GM18505 (cell line): Measurements from ENCODE around the gene C19orf53.

ENCODE experiments used
- ATAC-seq: cut with Tn5 transposase; IDR thresholded peaks from one replicate; pipeline ENCODE4 v1.9.1; 2021; ENCODE audit not compliant: unreplicated experiment
- POLR2A ChIP-seq: IDR thresholded peaks from 4 replicates; pipeline ENCODE4 v1.6.1; 2011; ENCODE audit warnings: borderline replicate concordance; ENCODE audit not compliant: insufficient read depth, insufficient read length; ENCODE audit errors: extremely low read depth

Gene C19orf53

DNA sequence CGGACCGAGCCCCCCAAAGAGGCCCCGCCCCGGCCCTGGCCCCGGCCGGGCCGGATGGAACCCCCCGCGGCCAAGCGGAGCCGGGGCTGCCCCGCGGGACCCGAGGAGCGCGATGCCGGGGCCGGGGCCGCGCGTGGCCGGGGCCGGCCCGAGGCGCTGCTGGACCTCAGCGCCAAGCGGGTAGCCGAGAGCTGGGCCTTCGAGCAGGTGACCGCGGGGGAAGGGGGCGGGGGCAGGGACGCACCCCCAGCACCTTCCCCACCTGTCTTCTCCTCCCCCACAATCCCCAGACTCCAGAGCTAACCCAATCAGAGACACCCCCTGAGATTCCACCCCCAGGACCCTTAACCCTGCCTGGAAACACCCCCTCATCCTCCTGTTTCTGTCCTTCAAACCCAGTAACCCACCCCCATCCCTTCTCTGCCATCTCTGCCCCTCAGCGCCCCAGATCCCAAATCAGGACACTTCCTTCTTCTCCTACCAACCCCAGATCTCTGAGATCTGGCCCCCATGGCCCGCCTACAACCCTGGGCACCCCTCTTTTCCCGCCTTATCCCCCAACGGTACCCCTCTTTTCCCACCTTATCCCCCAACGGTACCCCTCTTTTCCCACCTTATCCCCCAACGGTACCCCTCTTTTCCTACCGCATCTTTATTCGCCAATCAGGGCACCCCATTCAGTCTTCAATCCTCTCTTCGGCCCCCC is 21.5 kb downstream of the C19orf53 start:
- no peak for TF ChIP-seq POLR2A
- peak; percentile 37 for ATAC-seq

DNA sequence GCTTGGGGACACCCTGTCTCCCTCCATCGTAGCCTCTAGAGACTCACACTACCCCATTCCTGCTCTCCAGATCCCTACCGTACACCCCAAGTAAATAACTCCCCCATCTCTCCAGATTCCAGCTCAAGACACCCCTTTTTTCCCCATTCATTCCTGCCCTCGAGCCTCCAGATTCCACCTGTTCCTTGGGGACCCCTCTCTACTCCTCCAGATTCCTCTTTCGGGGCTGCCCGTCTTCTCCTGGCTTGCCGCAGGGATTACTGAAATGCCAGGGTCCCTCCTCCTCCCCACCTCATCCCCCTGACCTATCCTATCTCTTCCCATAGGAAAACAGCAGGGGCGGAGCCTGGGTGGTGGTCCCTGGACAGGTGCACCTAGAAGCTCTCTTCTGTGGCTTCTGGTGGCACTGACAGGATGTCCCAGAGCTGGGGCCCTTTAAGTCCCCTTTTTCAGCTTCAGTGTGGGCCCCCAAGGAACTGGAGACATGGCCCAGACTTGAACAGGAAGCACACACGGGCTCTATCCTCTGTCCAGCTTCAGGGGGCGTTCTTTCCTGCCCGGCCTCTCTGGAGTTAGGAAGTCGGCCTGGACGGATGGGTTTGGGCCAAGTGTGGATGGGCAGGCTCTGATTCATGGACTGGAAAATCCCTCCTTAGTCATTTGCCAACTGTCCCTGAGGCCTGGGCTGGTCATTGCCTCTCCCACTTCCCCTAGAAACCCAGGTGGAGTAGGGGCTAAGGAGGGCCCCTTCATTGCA is 22.2 kb downstream of the C19orf53 start:
- ATAC-seq, result no peak
- no peak for TF ChIP-seq POLR2A

DNA sequence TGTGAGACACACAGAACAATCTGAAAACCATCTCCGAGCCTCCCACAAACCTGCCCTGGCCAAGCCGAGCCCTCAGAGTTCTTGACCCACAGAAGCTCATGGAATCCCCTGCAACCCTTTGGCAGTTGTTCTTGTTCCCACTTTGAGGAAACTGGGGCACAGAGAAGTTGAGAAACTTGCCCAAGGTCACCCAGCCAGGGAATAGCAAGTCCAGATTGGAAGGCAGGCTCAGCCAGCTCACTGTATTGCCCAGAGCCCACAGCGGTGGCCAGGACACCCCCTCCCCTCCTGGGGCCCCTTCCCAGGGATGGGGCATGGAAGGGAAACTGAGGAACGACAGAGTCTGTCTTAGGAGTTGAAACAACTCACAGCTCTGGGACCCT is 22.8 kb downstream of the C19orf53 start:
- TF ChIP-seq POLR2A, result no peak
- ATAC-seq, result no peak

DNA sequence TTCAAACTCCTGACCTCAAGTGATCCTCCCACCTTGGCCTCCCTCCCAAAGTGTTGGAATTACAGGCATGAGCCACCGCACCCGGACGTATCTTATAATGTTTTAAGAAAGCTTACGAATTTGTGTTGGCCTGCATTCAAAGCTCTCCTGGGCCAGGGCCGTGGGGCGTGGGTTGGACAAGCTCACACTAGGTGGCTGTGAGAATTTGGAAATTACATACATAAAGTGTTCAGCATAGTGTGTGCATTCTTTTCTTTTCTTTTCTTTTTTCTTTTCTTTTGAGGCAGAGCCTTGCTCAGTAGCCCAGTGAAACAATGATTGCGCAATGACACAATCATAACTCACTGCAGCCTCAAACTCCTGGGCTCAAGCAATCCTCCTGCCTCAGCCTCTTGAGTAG is 23.6 kb downstream of the C19orf53 start:
- ATAC-seq, result no peak
- TF ChIP-seq POLR2A, result no peak

DNA sequence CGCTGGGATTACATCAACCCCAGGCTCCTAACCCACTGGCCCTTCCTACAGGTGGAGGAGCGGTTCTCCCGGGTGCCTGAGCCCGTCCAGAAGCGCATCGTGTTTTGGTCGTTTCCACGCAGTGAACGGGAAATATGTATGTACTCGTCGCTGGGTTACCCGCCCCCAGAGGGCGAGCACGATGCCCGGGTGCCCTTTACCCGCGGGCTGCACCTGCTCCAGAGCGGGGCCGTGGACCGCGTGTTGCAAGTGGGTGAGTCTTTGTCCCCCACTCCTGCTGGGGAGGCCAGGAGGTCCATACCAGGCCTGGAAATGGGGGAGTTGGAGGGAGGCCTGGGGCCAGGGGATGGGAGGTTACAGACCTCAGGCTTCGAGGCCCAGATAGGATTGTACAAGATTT is 25.4 kb downstream of the C19orf53 start:
- no peak for TF ChIP-seq POLR2A
- no peak for ATAC-seq

DNA sequence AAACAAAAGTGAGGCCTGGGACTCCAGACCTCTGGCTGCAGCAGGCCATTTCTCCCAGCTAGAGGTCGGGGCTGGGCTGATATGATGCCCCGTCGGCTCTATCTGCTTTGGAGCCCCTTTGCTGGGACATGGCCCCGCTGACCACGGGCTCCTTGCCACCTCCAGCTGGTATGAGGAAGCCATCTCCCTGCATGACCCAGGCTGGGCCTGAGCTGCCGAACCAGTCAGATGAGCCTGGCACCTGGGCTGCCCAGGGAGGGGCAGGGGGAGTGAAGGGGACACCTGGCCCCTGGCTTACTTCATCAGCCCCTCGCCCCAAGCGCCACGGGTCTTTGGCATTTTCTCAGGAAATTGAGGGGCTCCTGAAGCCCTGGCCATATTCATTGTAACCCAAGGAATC is 28.8 kb downstream of the C19orf53 start:
- TF ChIP-seq POLR2A, result no peak
- no peak for ATAC-seq

DNA sequence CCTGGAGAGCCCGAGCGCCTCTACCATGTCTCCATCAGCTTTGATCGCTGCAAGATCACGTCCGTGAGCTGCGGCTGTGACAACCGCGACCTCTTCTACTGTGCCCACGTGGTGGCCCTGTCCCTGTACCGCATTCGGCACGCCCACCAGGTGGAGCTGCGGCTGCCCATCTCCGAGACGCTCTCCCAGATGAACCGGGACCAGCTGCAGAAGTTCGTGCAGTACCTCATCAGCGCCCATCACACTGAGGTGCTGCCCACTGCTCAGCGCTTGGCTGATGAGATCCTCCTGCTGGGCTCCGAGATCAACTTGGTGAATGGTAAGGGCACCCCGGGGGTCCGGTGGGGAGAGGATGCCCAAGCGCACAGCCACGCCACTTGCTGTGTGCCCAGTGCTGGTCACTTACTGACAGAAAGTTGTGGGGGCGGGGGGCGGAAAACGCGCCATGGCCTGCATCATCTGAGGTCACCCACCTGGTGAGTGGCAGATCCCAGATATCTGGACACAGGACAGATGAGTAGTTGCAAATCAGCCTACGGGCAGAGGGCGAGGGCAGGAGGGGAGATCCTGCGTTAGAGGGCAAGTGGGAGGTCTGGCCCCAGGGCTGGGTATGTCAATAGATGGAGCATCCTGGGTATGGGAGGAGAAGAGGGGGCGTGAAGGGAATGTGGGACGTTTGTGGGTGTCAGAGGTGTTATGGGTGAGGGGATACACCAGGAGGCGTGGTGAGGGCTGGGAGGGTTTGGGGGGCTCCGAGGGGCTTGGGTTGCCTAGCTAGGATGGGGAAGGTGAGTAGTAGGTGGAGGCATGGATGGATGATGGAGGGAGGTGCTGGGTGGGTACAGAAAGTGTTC is 30.8 kb downstream of the C19orf53 start:
- ATAC-seq, result no peak
- no peak for TF ChIP-seq POLR2A

DNA sequence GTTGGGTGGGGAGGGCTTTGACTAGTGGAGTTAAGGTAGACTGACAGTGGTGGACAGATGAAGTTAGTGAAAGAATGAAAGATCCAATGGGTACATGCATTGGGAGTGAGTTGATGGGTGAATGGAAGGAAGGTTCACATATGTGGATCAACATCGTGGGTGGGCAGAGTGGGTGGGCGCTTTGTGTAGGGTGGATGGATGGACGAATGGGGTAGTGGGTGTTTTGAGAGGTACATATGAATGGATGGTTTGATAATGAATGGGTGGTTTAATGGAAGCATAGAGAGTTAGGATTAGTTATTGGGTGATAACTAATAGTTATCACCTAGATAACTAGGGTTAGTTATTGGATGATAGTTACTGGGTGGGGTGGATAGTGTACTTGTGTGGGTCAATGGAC is 32.5 kb downstream of the C19orf53 start:
- no peak for TF ChIP-seq POLR2A
- ATAC-seq, result no peak

DNA sequence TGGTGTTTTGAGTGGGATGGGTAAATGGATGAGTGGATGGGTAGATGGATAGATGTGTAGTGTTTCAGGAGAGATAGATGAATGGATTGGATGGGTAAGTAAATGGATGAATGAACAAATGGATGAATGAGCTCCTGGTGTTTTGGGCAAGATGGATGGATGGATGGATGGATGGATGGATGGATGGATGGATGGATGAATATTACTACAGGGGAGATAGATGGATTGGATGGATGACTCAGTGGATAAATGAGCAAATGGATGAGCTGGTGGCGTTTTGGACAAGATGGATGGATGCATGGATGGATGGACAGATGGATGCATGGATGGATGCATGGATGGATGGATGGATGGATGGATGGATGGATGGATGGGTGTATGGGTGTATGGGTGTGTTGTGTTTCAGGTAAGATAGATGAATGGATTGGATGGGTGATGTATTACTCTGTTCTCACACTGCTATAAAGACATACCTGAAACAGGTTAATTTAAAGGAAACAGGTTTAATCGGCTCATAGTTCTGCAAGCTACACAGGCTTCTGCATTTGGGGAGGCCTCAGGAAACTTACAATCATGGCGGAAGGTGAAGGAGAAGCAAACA is 33.3 kb downstream of the C19orf53 start:
- no peak for ATAC-seq
- TF ChIP-seq POLR2A, result no peak

DNA sequence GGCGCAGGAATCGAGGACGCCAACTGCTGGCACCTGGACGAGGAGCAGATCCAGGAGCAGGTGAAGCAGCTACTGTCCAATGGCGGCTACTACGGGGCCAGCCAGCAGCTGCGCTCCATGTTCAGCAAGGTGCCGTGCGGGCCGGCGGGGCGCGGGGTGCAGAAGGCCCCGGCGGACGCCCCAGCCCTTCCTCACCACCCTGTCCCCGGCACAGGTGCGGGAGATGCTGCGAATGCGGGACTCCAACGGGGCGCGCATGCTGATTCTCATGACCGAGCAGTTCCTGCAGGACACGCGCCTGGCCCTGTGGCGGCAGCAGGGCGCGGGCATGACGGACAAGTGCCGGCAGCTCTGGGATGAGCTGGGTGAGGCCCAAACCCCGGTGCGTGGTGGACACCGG is 34.6 kb downstream of the C19orf53 start:
- no peak for TF ChIP-seq POLR2A
- ATAC-seq, result no peak

DNA sequence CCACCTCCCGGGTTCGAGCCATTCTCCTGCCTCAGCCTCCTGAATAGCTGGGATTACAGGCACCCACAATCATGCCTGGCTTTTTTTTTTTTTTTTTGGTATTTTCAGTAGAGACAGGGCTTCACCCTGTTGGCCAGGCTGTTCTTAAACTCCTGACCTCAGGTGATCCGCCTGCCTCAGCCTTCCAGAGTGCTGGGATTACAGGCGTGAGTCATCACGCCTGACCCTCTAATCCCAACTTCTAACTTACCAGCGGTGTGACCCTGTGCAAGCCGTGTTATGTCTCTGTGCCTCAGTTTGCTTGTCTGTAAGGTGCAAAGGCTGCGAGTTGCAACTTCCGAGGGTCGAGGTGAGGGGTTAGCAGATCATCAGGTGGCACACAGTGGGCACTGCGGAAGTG is 38.3 kb downstream of the C19orf53 start:
- ATAC-seq, result no peak
- no peak for TF ChIP-seq POLR2A

DNA sequence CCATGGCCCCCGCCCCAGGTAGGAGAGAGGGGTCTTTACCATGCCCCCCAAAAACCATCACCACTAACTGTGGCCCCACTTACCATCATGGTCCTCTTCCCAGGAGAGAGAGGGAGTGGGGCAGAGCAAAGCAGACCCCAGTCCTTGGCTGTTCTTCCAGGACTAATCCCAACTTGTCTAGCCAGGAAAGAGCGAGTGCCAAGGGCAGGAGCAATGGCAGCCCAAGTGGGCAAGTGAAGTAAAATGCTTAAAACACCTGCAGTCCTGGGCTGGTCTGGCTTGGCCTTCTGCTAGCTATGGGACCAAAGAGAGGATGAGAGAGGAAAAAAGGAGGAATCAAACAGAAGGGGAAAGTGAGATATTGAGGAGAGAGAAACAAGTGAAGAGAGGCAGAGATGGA is 38.9 kb downstream of the C19orf53 start:
- TF ChIP-seq POLR2A, result no peak
- ATAC-seq, result no peak

DNA sequence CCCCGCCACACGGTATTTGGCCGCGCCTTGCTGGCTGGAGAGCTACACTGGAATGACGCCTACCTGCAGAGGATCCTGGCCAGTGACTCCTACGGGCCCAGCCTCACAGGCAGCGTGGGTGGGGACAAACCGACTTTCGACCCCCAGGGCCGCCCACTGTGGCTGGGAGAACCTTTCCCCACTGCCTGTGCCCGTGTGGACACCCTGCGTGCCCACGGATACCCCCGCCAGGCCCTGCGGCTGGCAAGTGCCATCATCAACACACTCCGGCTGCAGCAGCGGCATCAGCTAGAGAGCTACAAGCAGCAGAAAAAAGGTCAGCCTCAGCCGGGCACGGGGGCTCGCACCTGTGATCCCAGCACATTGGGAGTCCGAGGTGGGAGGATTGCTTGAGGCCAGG is 40.3 kb downstream of the C19orf53 start:
- ATAC-seq, result no peak
- no peak for TF ChIP-seq POLR2A
